ENCODE data around the gene RAD9A.

- TF ChIP-seq EZH2 (IDR thresholded peaks at IDR 0.05) (no peak), POLR2AphosphoS5 (IDR thresholded peaks at IDR 0.05; ENCODE audit: borderline replicate concordance, low read depth, low read length) (no peak), FOXP2 (optimal IDR thresholded peaks at IDR 0.05; ENCODE audit: control extremely low read depth, extremely low read length, insufficient read depth) (no peak)
These were observed 40.3 kb upstream of the RAD9A start for GRCh38 chr11:67351275-67352005.
